ENCODE measurements around the gene CEP41.

- TF ChIP-seq CTCF (IDR thresholded peaks at IDR 0.05; ENCODE audit: low read length) (no peak), EZH2 (IDR thresholded peaks at IDR 0.05; ENCODE audit: borderline replicate concordance, low read length) (no peak)
Observed at GRCh38 chr7:130441408-130441869, 623 bp upstream of the CEP41 start.

Data from OCI-LY1 (cell line).